ENCODE results near the gene DLGAP1.
A peak's percentile ranks its signal among the peaks of the same experiment; 100 is the strongest.

The DLGAP1 gene

GRCh38 chr18:3489462-3489861, 965.6 kb downstream of the DLGAP1 start:
- TF ChIP-seq CTCF (conservative IDR thresholded peaks at IDR 0.05; ENCODE audit: control insufficient read depth, insufficient read depth, low read depth, low read length): no peak
- DNase-seq (ENCODE audit: low read depth): no peak
- H3K4me3 ChIP-seq (ENCODE audit: control insufficient read depth, low read depth, low read length): no peak overlapping the region

- no peak for DNase-seq (ENCODE audit: low read depth)
- H3K4me3 ChIP-seq (ENCODE audit: control insufficient read depth, low read depth, low read length): no peak overlapping the region
- TF ChIP-seq CTCF (conservative IDR thresholded peaks at IDR 0.05; ENCODE audit: control insufficient read depth, insufficient read depth, low read depth, low read length): no peak
Measured at GRCh38 chr18:3486512-3486911, 968.6 kb downstream of the DLGAP1 start.

- no peak overlapping the region for H3K4me3 ChIP-seq (ENCODE audit: control insufficient read depth, low read depth, low read length)
- TF ChIP-seq CTCF (conservative IDR thresholded peaks at IDR 0.05; ENCODE audit: control insufficient read depth, insufficient read depth, low read depth, low read length): no peak
- peak; percentile 33 for DNase-seq (ENCODE audit: low read depth)
Measured at GRCh38 chr18:3485153-3486149, 969.7 kb downstream of the DLGAP1 start.

- no peak for TF ChIP-seq CTCF (conservative IDR thresholded peaks at IDR 0.05; ENCODE audit: control insufficient read depth, insufficient read depth, low read depth, low read length)
- H3K4me3 ChIP-seq (ENCODE audit: control insufficient read depth, low read depth, low read length): no peak overlapping the region
- no peak for DNase-seq (ENCODE audit: low read depth)
Measured at GRCh38 chr18:3482258-3482657, 972.8 kb downstream of the DLGAP1 start.

- no peak overlapping the region for H3K4me3 ChIP-seq (ENCODE audit: control insufficient read depth, low read depth, low read length)
- TF ChIP-seq CTCF (conservative IDR thresholded peaks at IDR 0.05; ENCODE audit: control insufficient read depth, insufficient read depth, low read depth, low read length): peak; percentile 51
- peak; percentile 39 for DNase-seq (ENCODE audit: low read depth)
Measured at GRCh38 chr18:3481696-3482210, 973.4 kb downstream of the DLGAP1 start.

- TF ChIP-seq CTCF (conservative IDR thresholded peaks at IDR 0.05; ENCODE audit: control insufficient read depth, insufficient read depth, low read depth, low read length): no peak
- no peak overlapping the region for H3K4me3 ChIP-seq (ENCODE audit: control insufficient read depth, low read depth, low read length)
- DNase-seq (ENCODE audit: low read depth): no peak
Measured at GRCh38 chr18:3480827-3481573, 974.1 kb downstream of the DLGAP1 start.
